Germinal center (tissue), 1 donor: Measurements from ENCODE around the gene TMX1.

ENCODE experiments used
- DNase-seq: peaks from one replicate; pipeline ENCODE4 v3.0.0; 2012; ENCODE audit warnings: mixed read lengths, low spot score

TMX1 gene

GRCh38 chr14:51293149-51293911, 53.3 kb downstream of the TMX1 start:
- DNase-seq, result no peak

- DNase-seq, result no peak
Observed at GRCh38 chr14:51293912-51294389, 53.9 kb downstream of the TMX1 start.

GRCh38 chr14:51294951-51295525, 55.0 kb downstream of the TMX1 start:
- DNase-seq, result no peak

GRCh38 chr14:51295646-51296263, 55.7 kb downstream of the TMX1 start:
- no peak for DNase-seq

GRCh38 chr14:51297066-51297465, 57.0 kb downstream of the TMX1 start:
- DNase-seq, result no peak

- DNase-seq, result no peak
Observed at GRCh38 chr14:51298895-51299294, 58.8 kb downstream of the TMX1 start.

- DNase-seq, result no peak
Observed at GRCh38 chr14:51302295-51303030, 62.4 kb downstream of the TMX1 start.

- no peak for DNase-seq
Observed at GRCh38 chr14:51304438-51304837, 64.4 kb downstream of the TMX1 start.

- no peak for DNase-seq
Observed at GRCh38 chr14:51304941-51305340, 64.9 kb downstream of the TMX1 start.

- DNase-seq, result no peak
Observed at GRCh38 chr14:51305751-51306150, 65.7 kb downstream of the TMX1 start.
